Spleen (tissue), 11 donors: ENCODE measurements around the gene ACOT2. TPM values are rescaled to one million over a fixed set of nuclear protein-coding genes. Genes with fewer than 3 reads are reported as not detected.

Experiments
- DNase-seq: peaks from one replicate; pipeline ENCODE4 v3.0.0-alpha.2; 2020
- H3K27ac ChIP-seq, 8 donors: fragments of 200-600 bp; sonication (generic) in 7 of 8; 1 replicate in 4 of 8; 2 replicates in 4 of 8; pipeline versions ENCODE4 v1.5.0 to v1.8.0; 2016 to 2021; ENCODE audit warnings: inconsistent platforms in 4 of 8, mild to moderate bottlenecking in 4 of 8, moderate library complexity in 1 of 8
- H3K27me3 ChIP-seq, 7 donors: fragments of 200-600 bp; sonication (generic) in 6 of 7; replicated peaks in 1 of 7; 1 replicate in 4 of 7; 2 replicates in 3 of 7; pipeline versions ENCODE4 v1.5.0 to v1.8.0; 2016 to 2021; ENCODE audit warnings: inconsistent platforms in 3 of 7, mild to moderate bottlenecking in 1 of 7
- H3K36me3 ChIP-seq, 6 donors: fragments of 200-600 bp; sonication (generic) in 5 of 6; 1 replicate in 4 of 6; 2 replicates in 2 of 6; pipeline versions ENCODE4 v1.5.0 to v1.8.0; 2016 to 2021; ENCODE audit warnings: inconsistent platforms in 2 of 6
- H3K4me1 ChIP-seq, 6 donors: fragments of 200-600 bp; sonication (generic) in 5 of 6; 1 replicate in 3 of 6; 2 replicates in 3 of 6; pipeline versions ENCODE4 v1.5.0 to v1.8.0; 2016 to 2021; ENCODE audit warnings: inconsistent platforms in 3 of 6
- H3K4me3 ChIP-seq, 8 donors: fragments of 200-600 bp; sonication (generic) in 7 of 8; 1 replicate in 4 of 8; 2 replicates in 4 of 8; pipeline versions ENCODE4 v1.5.0 to v1.8.0; 2016 to 2021; ENCODE audit warnings: inconsistent platforms in 4 of 8, mild to moderate bottlenecking in 4 of 8, moderate library complexity in 2 of 8
- H3K9me3 ChIP-seq, 8 donors: fragments of 200-600 bp; sonication (generic) in 7 of 8; 1 replicate in 4 of 8; 2 replicates in 4 of 8; pipeline versions ENCODE4 v1.5.0 to v1.8.0; 2016 to 2021; ENCODE audit warnings: inconsistent platforms in 4 of 8
- POLR2A ChIP-seq, 3 donors: fragments of 450-650 bp; IDR thresholded peaks; one replicate each; pipeline ENCODE4 v1.5.1; 2017; ENCODE audit warnings: antibody characterized with exemption in 3 of 3, mild to moderate bottlenecking in 1 of 3
- POLR2AphosphoS5 ChIP-seq, 3 donors: sonication (generic); formaldehyde crosslinking; IDR thresholded peaks; one replicate each; pipeline ENCODE4 v1.5.1; 2017; ENCODE audit warnings: antibody characterized with exemption in 3 of 3
- WGBS, 5 donors: extraction: QIAGEN DNeasy Blood & Tissue Kit in 3 of 5; methylation state at CpG; one replicate each; pipeline versions ENCODE4 v1.1.5 to v1.1.7; 2013 to 2018; 5-methylcytosine and 5-hydroxymethylcytosine counted together
- intact Hi-C: fragments of 100-400 bp; cut with DNase I; formaldehyde crosslinking; loops from one replicate; pipeline ENCODE4 v1.15.0; 2023; ENCODE audit warnings: low total_unique reads
- polyA plus RNA-seq, 3 donors: library from polyadenylated mRNA; stranded (reverse); fragments of 200-250 nt; gene quantifications; one replicate each; pipeline ENCODE4 v1.2.1, GENCODE V29; 2013
- total RNA-seq, 7 donors: library from RNA; depleted of rRNA in 3 of 7; stranded (reverse); fragments of >200 nt in 3 of 7; fragmentation: NEBNext Ultra II Directional in 4 of 7; extraction: Animal tissue kit (Norgen Biotek cat#: 25700) in 4 of 7; gene quantifications; one replicate each; pipeline versions ENCODE4 v1.1.0 to v1.2.1, GENCODE V29; 2016 to 2021
- TF ChIP-seq, protein P1 (sequence below), 11 experiments: fragments of 200-600 bp in 7 of 11; fragments of 450-650 bp in 4 of 11; sonication (generic) in 4 of 11; IDR thresholded peaks in 8 of 11; conservative IDR thresholded peaks in 3 of 11; 1 replicate in 7 of 11; 2 replicates in 4 of 11; pipeline versions ENCODE4 v1.4.0 to v1.8.0; 2016 to 2021; ENCODE audit warnings: antibody characterized with exemption in 11 of 11, inconsistent platforms in 4 of 11, mild to moderate bottlenecking in 1 of 11
- donor health status: healthy with polysubstance abuse.
- donor health status: DM: no; HTN: no; CAD: no; lungs with moderate emphysema.
- donor health status: DM: no; HTN: no; CAD: no.
- donor health status: Bipolar disorder and iron deficiency.
- donor health status: healthy.
- donor health status: DM: no; HTN: no; CAD: no.
- donor health status: DM: yes; HTN: yes; CAD: no.

Gene ACOT2
- total and polyA plus RNA-seq, 10 donors = 7.3 to 27.6 (median 15.8) TPM

DNA sequence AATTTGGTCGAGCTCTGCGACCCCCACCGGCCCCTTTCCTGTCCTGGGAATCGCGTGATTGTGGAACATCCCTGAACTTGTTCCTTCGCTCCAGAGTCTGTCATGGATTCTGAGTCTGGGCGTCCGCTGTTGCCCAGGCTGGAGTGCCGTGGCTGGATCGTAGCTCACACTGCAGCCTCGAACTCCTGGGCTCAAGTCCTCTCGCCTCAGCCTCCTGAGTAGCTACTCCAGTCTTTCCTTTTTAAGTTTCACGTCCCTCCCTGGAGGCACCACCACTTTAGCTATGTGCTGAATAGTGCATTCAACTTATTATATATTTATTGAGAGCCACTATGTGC lies 44.0 kb downstream of the ACOT2 start:
- no peak for DNase-seq
- peaks cover 0 to 22% (median 13%) of the 10 kb centered on the region in 6 donors for H3K4me1 ChIP-seq
- no peak for TF ChIP-seq POLR2AphosphoS5 (IDR thresholded peaks at IDR 0.05)
- TF ChIP-seq, protein P1, sequence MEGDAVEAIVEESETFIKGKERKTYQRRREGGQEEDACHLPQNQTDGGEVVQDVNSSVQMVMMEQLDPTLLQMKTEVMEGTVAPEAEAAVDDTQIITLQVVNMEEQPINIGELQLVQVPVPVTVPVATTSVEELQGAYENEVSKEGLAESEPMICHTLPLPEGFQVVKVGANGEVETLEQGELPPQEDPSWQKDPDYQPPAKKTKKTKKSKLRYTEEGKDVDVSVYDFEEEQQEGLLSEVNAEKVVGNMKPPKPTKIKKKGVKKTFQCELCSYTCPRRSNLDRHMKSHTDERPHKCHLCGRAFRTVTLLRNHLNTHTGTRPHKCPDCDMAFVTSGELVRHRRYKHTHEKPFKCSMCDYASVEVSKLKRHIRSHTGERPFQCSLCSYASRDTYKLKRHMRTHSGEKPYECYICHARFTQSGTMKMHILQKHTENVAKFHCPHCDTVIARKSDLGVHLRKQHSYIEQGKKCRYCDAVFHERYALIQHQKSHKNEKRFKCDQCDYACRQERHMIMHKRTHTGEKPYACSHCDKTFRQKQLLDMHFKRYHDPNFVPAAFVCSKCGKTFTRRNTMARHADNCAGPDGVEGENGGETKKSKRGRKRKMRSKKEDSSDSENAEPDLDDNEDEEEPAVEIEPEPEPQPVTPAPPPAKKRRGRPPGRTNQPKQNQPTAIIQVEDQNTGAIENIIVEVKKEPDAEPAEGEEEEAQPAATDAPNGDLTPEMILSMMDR (IDR thresholded peaks at IDR 0.05 in 8 of 11, conservative IDR thresholded peaks at IDR 0.05 in 3 of 11) = no peak
- no peak for TF ChIP-seq POLR2A (IDR thresholded peaks at IDR 0.05)
- peaks cover 0 to 8% (median 0%) of the 10 kb centered on the region in 8 donors for H3K9me3 ChIP-seq
- H3K27me3 ChIP-seq = peaks cover 0 to 13% (median 0%) of the 10 kb centered on the region in 7 donors
- WGBS, 5 donors = 4 to 13% (median 6%) methylated on average over 7 to 13 of the region's 13 CpGs
- peak overlapping the region; percentile 61 to 90 (median 84) for H3K27ac ChIP-seq
- peak overlapping the region; percentile 59 to 95 (median 73) for H3K4me3 ChIP-seq
- intact Hi-C loops = no loop called here
- no peaks in the 10 kb centered on the region for H3K36me3 ChIP-seq

GRCh38 chr14:73613419-73613963 lies 44.5 kb downstream of the ACOT2 start:
- no peak for TF ChIP-seq POLR2AphosphoS5 (IDR thresholded peaks at IDR 0.05)
- TF ChIP-seq, protein P1 (IDR thresholded peaks at IDR 0.05 in 8 of 11, conservative IDR thresholded peaks at IDR 0.05 in 3 of 11) = no peak
- no peak for TF ChIP-seq POLR2A (IDR thresholded peaks at IDR 0.05)
- 59 to 95% (median 78%) methylated on average over 3 of the region's 3 CpGs for WGBS, 5 donors
- Histone ChIP-seq H3K4me3 (peak overlapping the region in 5 of 8 donors; percentile 66 to 95 (median 80)), H3K27me3 (peaks cover 0 to 13% (median 0%) of the 10 kb centered on the region in 7 donors), H3K27ac (peak overlapping the region in 4 of 8 donors; percentile 84 to 90 (median 86)), H3K9me3 (peaks cover 0 to 8% (median 0%) of the 10 kb centered on the region in 8 donors), H3K4me1 (peaks cover 0 to 22% (median 13%) of the 10 kb centered on the region in 6 donors), H3K36me3 (no peaks in the 10 kb centered on the region)
- intact Hi-C loops = no loop called here
- no peak for DNase-seq

DNA sequence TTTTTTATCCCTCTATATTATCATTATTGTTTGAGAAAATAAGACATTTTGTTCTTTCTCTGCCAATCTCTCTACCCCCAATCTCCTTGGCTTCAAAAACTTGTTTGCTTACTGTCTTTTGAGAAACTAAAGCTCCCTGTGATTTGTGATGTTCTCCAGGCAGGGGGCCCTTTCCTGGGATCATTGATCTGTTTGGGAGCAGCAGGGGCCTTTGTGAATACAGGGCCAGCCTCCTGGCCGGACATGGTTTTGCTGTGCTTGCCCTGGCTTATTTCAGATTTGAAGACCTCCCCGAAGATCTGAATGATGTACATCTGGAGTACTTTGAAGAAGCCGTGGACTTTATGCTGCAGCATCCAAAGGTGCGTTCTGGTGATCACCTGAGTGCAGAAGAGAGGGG lies 47.8 kb downstream of the ACOT2 start:
- H3K27ac ChIP-seq = no peak overlapping the region
- peaks cover 0 to 18% (median 12%) of the 10 kb centered on the region in 6 donors for H3K4me1 ChIP-seq
- H3K9me3 ChIP-seq = no peaks in the 10 kb centered on the region
- H3K4me3 ChIP-seq = no peak overlapping the region
- WGBS, 5 donors = 84 to 93% (median 92%) methylated on average over 4 of the region's 4 CpGs
- TF ChIP-seq, protein P1 (IDR thresholded peaks at IDR 0.05 in 8 of 11, conservative IDR thresholded peaks at IDR 0.05 in 3 of 11) = no peak
- no peak for TF ChIP-seq POLR2AphosphoS5 (IDR thresholded peaks at IDR 0.05)
- no peak for TF ChIP-seq POLR2A (IDR thresholded peaks at IDR 0.05)
- DNase-seq = no peak
- H3K36me3 ChIP-seq = no peaks in the 10 kb centered on the region
- peaks cover 0 to 13% (median 0%) of the 10 kb centered on the region in 7 donors for H3K27me3 ChIP-seq
- intact Hi-C loops = no loop called here

GRCh38 chr14:73619524-73619923 lies 50.5 kb downstream of the ACOT2 start:
- Histone ChIP-seq H3K36me3 (no peaks in the 10 kb centered on the region), H3K4me1 (no peaks in the 10 kb centered on the region), H3K4me3 (no peak overlapping the region), H3K27me3 (no peaks in the 10 kb centered on the region), H3K27ac (no peak overlapping the region), H3K9me3 (no peaks in the 10 kb centered on the region)
- 63 to 91% (median 88%) methylated on average over 1 of the region's 1 CpG for WGBS, 5 donors
- TF ChIP-seq POLR2A (IDR thresholded peaks at IDR 0.05) (no peak), POLR2AphosphoS5 (IDR thresholded peaks at IDR 0.05) (no peak)
- TF ChIP-seq, protein P1 (IDR thresholded peaks at IDR 0.05 in 8 of 11, conservative IDR thresholded peaks at IDR 0.05 in 3 of 11) = no peak
- no peak for DNase-seq
- intact Hi-C loops = no loop called here
